Fibroblast of skin of scalp (primary cell): Measurements from ENCODE around the gene TMEM209.
"Not testable (repeated sequence)": the region's sequence is repeated elsewhere in the genome, so short reads cannot be mapped to it uniquely, and the experiment has no call there.

Experiments used
- DNase-seq: peaks from one replicate; pipeline ENCODE4 v3.0.0-alpha.2; 2013

The TMEM209 gene

GRCh38 chr7:130142654-130143333 lies 62.4 kb downstream of the TMEM209 start:
- no peak for DNase-seq

GRCh38 chr7:130141884-130142653 lies 63.1 kb downstream of the TMEM209 start:
- no peak for DNase-seq

DNA sequence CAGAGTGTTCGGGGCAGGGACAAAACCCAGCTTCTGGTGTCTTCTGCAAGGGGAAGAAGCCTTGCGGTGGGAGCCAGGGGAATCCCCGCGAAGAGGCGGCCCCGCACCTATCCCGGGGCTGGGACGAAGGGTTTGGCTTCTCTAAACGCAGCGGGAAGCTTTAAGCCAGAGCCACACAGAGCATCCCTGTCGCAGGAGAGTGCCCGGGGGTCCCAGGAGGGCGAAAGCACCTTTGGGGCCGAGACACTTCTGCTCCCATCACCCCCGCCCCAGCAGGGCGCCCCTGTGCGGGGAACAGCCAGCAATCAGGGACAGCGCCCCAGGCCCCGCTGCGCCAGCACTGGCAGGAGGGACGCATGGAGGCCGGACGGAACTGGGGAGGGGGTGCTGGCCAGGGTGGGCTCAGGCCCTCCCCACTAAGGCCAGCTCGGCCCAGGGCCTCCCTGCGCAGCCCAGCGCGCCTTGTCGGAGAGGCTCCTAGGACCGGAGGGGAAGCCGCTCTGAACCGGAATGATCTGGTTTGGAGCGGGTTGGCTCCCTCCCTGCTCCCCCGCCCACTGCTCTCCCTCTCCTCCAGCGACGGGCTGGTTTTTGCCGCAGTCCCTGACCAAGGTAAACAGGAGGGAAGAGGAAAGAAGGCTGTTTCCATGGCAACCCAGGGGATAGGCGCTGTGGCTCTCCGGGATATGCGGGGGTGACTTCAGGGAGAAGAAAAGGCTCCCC lies 63.9 kb downstream of the TMEM209 start:
- DNase-seq: peak; percentile 77

DNA sequence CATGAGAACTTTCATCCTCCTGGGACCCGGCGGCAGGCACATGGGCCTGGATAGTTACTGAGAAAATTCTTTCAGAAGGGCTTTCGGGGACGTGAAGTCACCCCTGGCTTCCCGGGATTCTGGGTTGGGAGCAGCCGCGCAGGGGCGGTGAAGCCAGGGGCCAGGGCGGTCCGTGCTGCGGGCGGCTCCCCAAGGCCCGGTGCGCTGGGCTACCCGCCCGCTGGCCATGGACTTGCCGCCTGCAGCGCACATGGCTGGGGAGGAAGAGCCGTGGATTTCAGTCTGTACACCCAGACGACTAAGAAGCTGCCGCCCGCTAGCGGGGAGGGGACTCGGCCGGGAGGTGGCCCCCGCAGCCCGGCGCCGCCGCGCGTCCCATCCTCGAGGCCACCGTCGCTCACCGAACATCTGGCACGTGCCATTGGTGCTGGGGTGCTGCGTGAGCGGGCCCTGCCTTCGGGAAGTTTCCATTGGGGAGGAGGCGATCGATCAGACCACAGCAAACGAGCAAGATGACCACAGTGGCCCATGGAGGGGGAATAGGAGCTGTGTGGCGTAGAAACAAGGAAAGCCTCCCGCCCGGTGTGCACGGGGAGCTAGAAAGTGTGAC lies 64.5 kb downstream of the TMEM209 start:
- DNase-seq: no peak

DNA sequence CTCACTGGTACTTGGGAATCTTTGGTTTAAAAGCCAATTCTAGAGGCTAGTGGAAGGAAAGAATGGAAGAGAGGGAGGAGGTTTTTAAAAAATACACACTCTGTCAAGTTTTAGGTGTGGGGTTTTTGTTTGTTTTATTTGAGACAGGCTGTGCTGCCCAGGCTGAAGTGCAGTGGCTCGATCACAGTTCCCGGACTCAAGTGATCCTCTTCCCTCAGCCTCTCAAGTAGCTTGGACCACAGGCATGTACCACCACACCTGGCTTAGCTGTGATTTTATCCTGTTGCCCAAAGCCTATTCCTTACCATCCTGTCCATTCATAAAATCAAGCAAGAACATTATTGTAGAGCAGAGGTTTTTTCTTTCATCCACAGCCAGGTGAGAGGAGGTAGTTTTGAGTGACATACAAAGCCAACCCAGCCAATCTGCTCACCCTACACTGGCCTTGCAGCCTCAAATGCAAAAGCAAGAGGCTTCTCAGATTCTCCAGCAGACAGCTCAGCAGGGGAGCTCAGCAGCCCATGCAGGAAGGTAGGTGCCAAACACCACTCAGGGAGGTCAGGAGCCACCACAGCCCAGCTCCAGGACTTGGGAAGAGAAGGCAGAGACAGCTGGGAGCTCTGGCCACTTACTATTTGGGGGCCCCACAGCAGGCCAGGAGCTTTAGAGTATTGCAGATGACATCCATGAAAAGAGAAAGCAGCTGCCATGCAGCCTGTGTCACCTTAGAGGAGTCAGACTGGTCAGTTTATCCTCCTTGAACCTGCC lies 65.8 kb downstream of the TMEM209 start:
- DNase-seq: no peak

DNA sequence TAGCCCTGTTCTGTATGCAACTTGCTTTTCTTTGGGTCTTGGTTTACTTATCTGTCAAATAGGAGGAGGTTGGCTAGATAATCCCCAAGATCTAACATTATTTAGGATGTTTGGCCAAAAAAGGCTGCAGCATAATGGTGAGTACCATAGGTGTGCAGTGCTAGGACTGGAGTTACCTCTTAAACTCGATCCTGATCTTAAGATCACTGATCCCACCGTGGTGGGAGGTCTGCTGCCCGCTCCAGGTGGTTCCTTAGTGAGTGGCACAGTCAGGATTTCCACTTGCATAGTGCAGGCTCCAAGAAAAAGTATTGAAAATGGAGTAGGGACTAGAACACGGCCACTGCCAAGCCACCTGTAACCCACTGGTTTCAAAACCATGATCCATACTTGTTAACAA lies 68.0 kb downstream of the TMEM209 start:
- DNase-seq: no peak

GRCh38 chr7:130136579-130137167 lies 68.5 kb downstream of the TMEM209 start:
- no peak for DNase-seq

GRCh38 chr7:130135208-130136205 lies 69.7 kb downstream of the TMEM209 start:
- no peak for DNase-seq

DNA sequence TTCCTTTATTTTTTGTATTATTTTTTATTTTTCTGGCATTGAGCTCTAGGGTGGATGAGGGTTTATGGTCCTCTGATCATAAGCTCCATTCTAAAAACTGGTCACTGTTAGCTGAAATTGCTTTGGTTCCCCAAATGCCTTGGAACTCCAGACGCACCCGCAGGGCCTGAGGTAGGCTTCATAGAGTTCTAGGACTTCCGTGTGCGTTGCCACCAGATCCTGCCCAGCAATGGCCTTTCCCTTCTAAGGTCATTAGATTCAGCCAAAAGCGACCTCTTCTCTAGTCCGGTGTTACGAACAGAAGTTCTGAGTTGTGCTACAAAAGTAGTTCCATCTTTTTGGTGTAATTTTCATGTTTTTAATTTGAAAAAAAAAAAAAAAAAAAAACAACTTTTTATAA lies 70.5 kb downstream of the TMEM209 start:
- DNase-seq: no peak

GRCh38 chr7:130134106-130134636 lies 71.0 kb downstream of the TMEM209 start:
- DNase-seq: no peak

DNA sequence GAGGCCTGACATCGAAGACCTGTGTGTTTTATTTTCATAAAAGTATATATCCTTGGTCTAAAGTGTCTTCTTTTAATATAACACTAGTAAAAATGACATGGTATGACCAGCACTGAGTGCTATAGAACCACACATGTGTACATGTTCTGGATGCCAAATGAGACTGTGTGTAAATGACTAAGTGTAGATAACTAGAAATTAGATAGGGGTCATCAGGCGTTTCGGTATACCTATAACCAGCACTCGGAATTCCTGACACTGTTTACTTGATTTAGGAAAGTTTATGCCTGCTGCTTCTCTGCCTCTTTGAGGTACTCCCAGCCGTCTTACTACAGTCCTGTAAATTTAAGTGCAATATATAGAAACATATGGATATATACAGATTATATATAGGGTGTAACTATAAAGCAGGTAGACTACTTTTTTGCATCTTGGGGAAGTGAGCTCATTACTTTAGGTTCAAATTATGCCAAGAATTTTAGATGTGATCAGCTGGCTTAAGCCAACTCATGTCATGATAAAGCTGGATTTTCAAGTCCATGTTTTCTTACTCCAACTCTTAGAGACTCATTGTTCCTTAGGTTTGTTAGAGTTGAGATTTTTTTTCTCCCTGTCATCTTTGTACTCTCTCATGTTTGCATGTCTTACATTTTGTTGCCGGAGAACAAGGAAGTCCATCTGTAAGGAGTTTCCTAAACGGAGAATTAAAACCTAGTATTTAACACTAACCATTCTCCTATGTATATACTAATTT lies 72.0 kb downstream of the TMEM209 start:
- DNase-seq: no peak

DNA sequence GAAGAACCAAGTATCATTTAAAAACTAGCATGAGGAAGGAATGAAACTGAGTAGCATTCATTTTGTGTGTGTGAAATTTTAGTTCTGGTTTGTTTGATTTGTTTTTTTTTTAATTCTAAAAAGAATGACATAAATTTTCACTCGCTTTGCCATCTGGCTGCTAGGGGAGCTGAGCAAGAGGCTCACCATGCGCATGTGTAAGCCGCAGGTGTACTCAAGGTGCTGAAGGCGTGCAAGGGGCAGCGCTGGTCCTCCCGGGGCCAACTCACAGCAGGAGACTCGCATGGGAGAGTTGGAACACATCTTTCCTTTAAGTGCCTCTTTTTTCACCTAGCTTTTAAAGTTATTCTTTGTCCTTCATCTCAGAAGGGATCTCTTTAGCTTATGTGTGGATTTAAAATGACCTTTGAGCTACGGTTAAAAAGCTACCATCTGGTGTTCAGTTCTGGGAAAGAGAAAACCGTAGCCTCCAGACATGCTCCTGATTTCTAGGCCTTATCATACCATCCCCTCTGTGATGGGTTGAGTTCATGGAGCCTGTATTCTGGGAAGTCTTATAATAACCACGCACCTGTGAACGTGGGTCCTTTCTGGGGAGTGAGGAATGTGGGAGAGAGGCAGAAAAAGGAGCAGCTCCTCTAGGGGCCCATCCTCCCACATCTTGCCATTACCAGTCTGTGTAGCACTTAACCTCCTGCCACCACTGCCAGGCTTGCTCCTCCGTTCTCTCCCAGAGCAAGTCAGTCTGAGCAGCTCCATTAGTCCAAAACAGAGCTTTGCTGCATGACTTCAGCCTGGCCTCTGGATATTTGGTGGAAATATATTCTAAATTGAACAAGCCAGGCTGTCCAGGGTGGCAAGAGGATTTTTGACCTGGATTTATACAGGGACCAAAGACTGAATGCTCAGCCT lies 73.0 kb downstream of the TMEM209 start:
- DNase-seq: no peak

DNA sequence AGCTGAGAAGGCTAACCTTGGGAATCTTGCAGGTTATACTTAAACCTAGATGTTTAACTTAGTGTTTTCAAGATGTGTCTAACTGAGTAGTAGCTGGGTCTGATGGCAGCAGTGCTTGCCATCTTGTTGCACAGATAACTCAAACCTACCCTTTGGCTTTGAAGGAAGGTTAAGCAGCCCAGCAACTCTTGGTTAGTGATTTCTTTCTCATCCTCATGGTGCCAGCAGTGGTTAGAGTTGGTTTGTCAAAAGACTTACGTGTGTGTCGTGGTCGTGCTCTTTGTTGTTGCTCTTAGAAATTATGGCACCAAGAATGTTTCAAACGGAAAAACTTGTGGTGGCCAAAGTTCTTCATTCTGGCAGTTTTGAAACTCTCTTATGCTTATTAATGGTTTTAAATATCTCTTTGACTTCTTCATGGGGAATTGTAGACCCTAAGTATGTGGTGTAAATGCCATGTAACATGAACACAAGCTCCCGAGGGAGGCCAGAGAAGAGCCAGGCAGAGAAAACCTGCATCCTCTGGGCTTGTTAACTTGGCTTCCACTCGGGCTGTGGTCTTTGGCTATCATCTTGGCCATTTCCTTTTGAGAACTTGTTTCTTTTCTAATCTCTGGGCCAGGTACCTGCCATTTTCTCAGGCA lies 73.9 kb downstream of the TMEM209 start:
- no peak for DNase-seq

GRCh38 chr7:130129011-130129411 lies 76.2 kb downstream of the TMEM209 start:
- no peak for DNase-seq

- peak; percentile 20 for DNase-seq
Observed at GRCh38 chr7:130127821-130128317, 77.3 kb downstream of the TMEM209 start.

GRCh38 chr7:130127404-130127803 lies 77.8 kb downstream of the TMEM209 start:
- DNase-seq: no peak

GRCh38 chr7:130126840-130127239 lies 78.4 kb downstream of the TMEM209 start:
- DNase-seq: not testable (repeated sequence)

GRCh38 chr7:130124711-130125110 lies 80.5 kb downstream of the TMEM209 start:
- no peak for DNase-seq
